HepG2 (cell line): ENCODE measurements around the gene FNIP2. TPM values are rescaled to one million over a fixed set of nuclear protein-coding genes. Genes with fewer than 3 reads are reported as not detected.

Experiments
- ATAC-seq: fragments of 200-7000 bp; cut with Tn5 transposase; 3 replicates; pipeline ENCODE4 v1.9.1; 2020; ENCODE audit warnings: mild to moderate bottlenecking, moderate library complexity
- BruUV-seq: library from RNA; stranded (reverse); fragments of 400-500 nt; replicated peaks from 2 replicates; lab custom pipeline; 2021; lab: Mats Ljungman, UMichigan
- CTCF ChIA-PET: fragments of 300-600 bp; formaldehyde crosslinking; extraction: SDS; loops from one replicate; lab custom pipeline; 2021; ENCODE audit warnings: low total read pairs, inconsistent platforms, low intra/inter-chr PET ratio; lab: Yijun Ruan, JAX
- POLR2A ChIA-PET: fragments of 350-600 bp; sonication (Branson Sonifier 250); formaldehyde crosslinking; loops from one replicate; lab custom pipeline; 2020; ENCODE audit warnings: antibody characterized with exemption, inconsistent platforms; lab: Yijun Ruan, JAX
- DNase-seq: peaks from one replicate; pipeline ENCODE4 v3.0.0-alpha.2; 2015; ENCODE audit warnings: low spot score
- FAIRE-seq: peaks from 3 replicates; lab custom pipeline; 2011; peaks lifted over from hg19 to GRCh38; lab: Jason Lieb, UNC
- H2AFZ ChIP-seq: one replicate; pipeline ENCODE4 v1.6.1; 2011; ENCODE audit warnings: low read length, inconsistent platforms
- H3K27ac ChIP-seq: fragments of 300-600 bp; 3 replicates; pipeline ENCODE4 v1.8.0; 2011; ENCODE audit warnings: mixed run types, mild to moderate bottlenecking, mixed read lengths, low read length, inconsistent platforms; ENCODE audit not compliant: insufficient read depth; ENCODE audit errors: extremely low read length
- H3K27me3 ChIP-seq, 2 experiments: fragments of 200-600 bp in 1 of 2; 2 replicates in 1 of 2; 3 replicates in 1 of 2; pipeline versions ENCODE4 v1.6.0 to v1.8.0; 2011; ENCODE audit warnings: low read length in 2 of 2, mild to moderate bottlenecking in 2 of 2, moderate library complexity in 2 of 2, inconsistent platforms in 1 of 2; ENCODE audit not compliant: insufficient read depth in 2 of 2, control insufficient read depth in 1 of 2
- H3K36me3 ChIP-seq, 2 experiments: fragments of 200-600 bp in 1 of 2; replicated peaks in 1 of 2; 2 replicates in 1 of 2; 3 replicates in 1 of 2; pipeline versions ENCODE4 v1.5.1 to v1.8.0; 2011; ENCODE audit warnings: low read length in 2 of 2, inconsistent platforms in 1 of 2; ENCODE audit not compliant: insufficient read depth in 2 of 2, control insufficient read depth in 1 of 2
- H3K4me1 ChIP-seq: 2 replicates; pipeline ENCODE4 v1.5.1; 2012; ENCODE audit warnings: low read length, inconsistent platforms; ENCODE audit not compliant: insufficient read depth
- H3K4me2 ChIP-seq: 2 replicates; pipeline ENCODE4 v1.6.0; 2011; ENCODE audit warnings: low read depth, low read length, inconsistent platforms
- H3K4me3 ChIP-seq, 3 experiments: fragments of 200-600 bp in 1 of 3; sonication (generic), shearing (Covaris generic) in 1 of 3; replicated peaks in 1 of 3; 2 replicates each; pipeline ENCODE4 v1.5.1; 2011 to 2016; ENCODE audit warnings: low read length in 3 of 3, inconsistent platforms in 2 of 3, low read depth in 2 of 3, mild to moderate bottlenecking in 2 of 3, control low read depth in 1 of 3, mixed read lengths in 1 of 3; ENCODE audit not compliant: insufficient read depth in 1 of 3
- H3K79me2 ChIP-seq: one replicate; pipeline ENCODE4 v1.6.1; 2011; ENCODE audit warnings: low read length, inconsistent platforms; ENCODE audit not compliant: insufficient read depth
- H3K9ac ChIP-seq: 2 replicates; pipeline ENCODE4 v1.6.0; 2011; ENCODE audit warnings: mild to moderate bottlenecking, low read depth, low read length, inconsistent platforms; ENCODE audit not compliant: insufficient read depth
- H3K9me3 ChIP-seq: 2 replicates; pipeline ENCODE4 v1.5.1; 2012; ENCODE audit warnings: mild to moderate bottlenecking, low read length
- H4K20me1 ChIP-seq: 2 replicates; pipeline ENCODE4 v1.6.0; 2011; ENCODE audit warnings: inconsistent platforms, mild to moderate bottlenecking, low read length, moderate library complexity; ENCODE audit not compliant: insufficient read depth
- AGO1 ChIP-seq: fragments of 200-400 bp; formaldehyde crosslinking; IDR thresholded peaks from 2 replicates; pipeline ENCODE4 v1.6.1; 2017; ENCODE audit warnings: mild to moderate bottlenecking, low read depth, low read length, moderate library complexity; ENCODE audit not compliant: poor library complexity, severe bottlenecking
- RARG ChIP-seq: sonication (generic); formaldehyde crosslinking; IDR thresholded peaks from 2 replicates; pipeline ENCODE4 v1.4.0; 2020; ENCODE audit warnings: low read depth, mild to moderate bottlenecking, missing genetic modification reagents
- SKI ChIP-seq: fragments of 450-650 bp; IDR thresholded peaks from one replicate; pipeline ENCODE4 v1.6.1; 2018; ENCODE audit warnings: mild to moderate bottlenecking; ENCODE audit not compliant: partially characterized antibody
- ZNF143 ChIP-seq: sonication (generic); formaldehyde crosslinking; IDR thresholded peaks from 2 replicates; pipeline ENCODE4 v1.4.0; 2020; ENCODE audit warnings: missing genetic modification reagents
- ZNF274 ChIP-seq: sonication (generic); formaldehyde crosslinking; IDR thresholded peaks from 2 replicates; pipeline ENCODE4 v1.5.1; 2020; ENCODE audit warnings: mild to moderate bottlenecking, missing genetic modification reagents
- ZNF510 ChIP-seq: sonication (generic); formaldehyde crosslinking; IDR thresholded peaks from 2 replicates; pipeline ENCODE4 v1.4.0; 2020; ENCODE audit warnings: low read depth, mild to moderate bottlenecking, missing genetic modification reagents
- ZNF557 ChIP-seq: sonication (generic); formaldehyde crosslinking; IDR thresholded peaks from 2 replicates; pipeline ENCODE4 v1.4.0; 2020; ENCODE audit warnings: missing genetic modification reagents
- WGBS: methylation state at CpG from one replicate; pipeline ENCODE4 v1.1.6; 2017; ENCODE audit warnings: low lambda C conversion rate; 5-methylcytosine and 5-hydroxymethylcytosine counted together
- in situ Hi-C: cut with HindIII; loops from 2 replicates; pipeline ENCODE4 v1.10.0; 2017; ENCODE audit warnings: low pct_unique_long_range_greater_than_20kb; ENCODE audit not compliant: extremely low pct_ligation_motif_present
- intact Hi-C: fragments of 100-400 bp; cut with micrococcal nuclease; formaldehyde crosslinking; loops from one replicate; pipeline ENCODE4 v1.10.0; 2022; ENCODE audit not compliant: unreplicated experiment
- polyA plus RNA-seq, 8 experiments: library from polyadenylated mRNA; depleted of rRNA in 3 of 8; stranded (reverse) in 7 of 8; unstranded in 1 of 8; fragments of >200 nt; fragmentation: Illumina TruSeq in 4 of 8; extraction: Trizol in 4 of 8; gene quantifications; 2 replicates each; pipeline versions ENCODE4 v1.2.1 to v1.2.3, GENCODE V29; 2011 to 2016; ENCODE audit warnings: low read depth in 4 of 8, missing spikeins in 1 of 8, mixed read lengths in 1 of 8; ENCODE audit not compliant: insufficient read depth in 1 of 8
- total RNA-seq, 5 experiments: library from RNA; depleted of rRNA; stranded (reverse); fragments of >200 nt; fragmentation: Illumina TruSeq; extraction: Trizol; gene quantifications; 2 replicates each; pipeline ENCODE4 v1.2.3, GENCODE V29; 2016; ENCODE audit warnings: low read depth in 1 of 5
- TF ChIP-seq, protein P1 (sequence below): sonication (generic); formaldehyde crosslinking; IDR thresholded peaks from 2 replicates; pipeline ENCODE4 v1.5.0; 2020; ENCODE audit warnings: missing genetic modification reagents
- TF ChIP-seq, protein P2 (sequence below): sonication (generic); formaldehyde crosslinking; conservative IDR thresholded peaks from 2 replicates; pipeline ENCODE4 v1.5.0; 2020; ENCODE audit warnings: missing genetic modification reagents
- TF ChIP-seq, protein P3 (sequence below): sonication (generic); formaldehyde crosslinking; IDR thresholded peaks from 2 replicates; pipeline ENCODE4 v1.5.0; 2020; ENCODE audit warnings: missing genetic modification reagents
- TF ChIP-seq, protein P4 (sequence below): sonication (generic); formaldehyde crosslinking; conservative IDR thresholded peaks from 2 replicates; pipeline ENCODE4 v1.8.0; 2022; ENCODE audit warnings: mild to moderate bottlenecking, moderate library complexity, missing genetic modification reagents
- TF ChIP-seq, protein P5 (sequence below): sonication (generic); formaldehyde crosslinking; IDR thresholded peaks from 2 replicates; pipeline ENCODE4 v1.5.0; 2020; ENCODE audit warnings: mild to moderate bottlenecking, missing genetic modification reagents
- TF ChIP-seq, protein P6 (sequence below): sonication (generic); formaldehyde crosslinking; IDR thresholded peaks from 2 replicates; pipeline ENCODE4 v1.5.0; 2020; ENCODE audit warnings: missing genetic modification reagents, mild to moderate bottlenecking, borderline replicate concordance

FNIP2 gene
- total and polyA plus RNA-seq, 2 of the 13 experiments (the other 11 are each of a cell fraction or from before 2014, with no cell fraction given) = 15.5 to 21.0 TPM

DNA sequence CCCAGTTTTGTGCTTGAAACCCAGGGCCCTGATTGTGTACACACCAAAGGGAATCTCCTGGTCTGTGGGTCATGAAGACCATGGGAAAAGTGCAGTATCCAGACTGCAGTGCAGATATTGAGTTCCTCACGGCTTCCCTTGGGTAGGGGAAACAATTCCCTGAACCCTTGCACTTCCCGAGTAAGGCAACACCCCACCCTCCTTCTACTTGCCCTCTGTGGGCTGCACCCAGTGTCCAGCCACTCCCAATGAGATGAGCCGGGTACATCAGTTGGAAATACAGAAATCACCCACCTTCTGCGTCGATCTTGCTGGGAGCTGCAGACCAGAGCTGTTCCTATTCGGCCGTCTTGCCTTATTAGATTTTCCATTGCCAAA, 134.2 kb downstream of the FNIP2 start:
- H3K27me3 ChIP-seq = no peaks in the 10 kb centered on the region
- H3K9ac ChIP-seq = no peak overlapping the region
- intact Hi-C loops (loop anchor here (10.0 kb wide), 1 partner anchor 202 kb away; the partner anchor contains the start of gene RAPGEF2), in situ Hi-C loops (no loop called here)
- no peaks in the 10 kb centered on the region; the same call in 1 of the 2 replicates for H4K20me1 ChIP-seq
- BruUV-seq = no TSS peak
- ChIA-PET CTCF (no interaction called here), POLR2A (no interaction called here)
- no peak overlapping the region for H3K4me3 ChIP-seq
- H3K79me2 ChIP-seq = no peaks in the 10 kb centered on the region
- ATAC-seq = peak; percentile 49; the same call in 2 of the 3 replicates
- 94% methylated on average over 7 of the region's 7 CpGs for WGBS
- no peak for DNase-seq
- no peaks in the 10 kb centered on the region for H3K9me3 ChIP-seq
- H3K27ac ChIP-seq = peak overlapping the region; percentile 62
- H3K36me3 ChIP-seq = peaks cover 3 to 10% of the 10 kb centered on the region in 2 experiments; a peak in 4 of 5 replicates
- H2AFZ ChIP-seq = no peak overlapping the region
- peak overlapping the region; percentile 37; the same call in 1 of the 2 replicates for H3K4me2 ChIP-seq
- peaks cover 53% of the 10 kb centered on the region for H3K4me1 ChIP-seq
- no peak for FAIRE-seq
- TF ChIP-seq AGO1 (no peak), ZNF274 (CRISPR knock-in tag) (0 out of 2 replicates have a peak, but pooled peaks have one; percentile 2), RARG (CRISPR knock-in tag) (no peak), SKI (no peak), ZNF510 (CRISPR knock-in tag) (no peak), ZNF143 (CRISPR knock-in tag) (no peak), ZNF557 (CRISPR knock-in tag) (no peak)
- TF ChIP-seq, protein P1, sequence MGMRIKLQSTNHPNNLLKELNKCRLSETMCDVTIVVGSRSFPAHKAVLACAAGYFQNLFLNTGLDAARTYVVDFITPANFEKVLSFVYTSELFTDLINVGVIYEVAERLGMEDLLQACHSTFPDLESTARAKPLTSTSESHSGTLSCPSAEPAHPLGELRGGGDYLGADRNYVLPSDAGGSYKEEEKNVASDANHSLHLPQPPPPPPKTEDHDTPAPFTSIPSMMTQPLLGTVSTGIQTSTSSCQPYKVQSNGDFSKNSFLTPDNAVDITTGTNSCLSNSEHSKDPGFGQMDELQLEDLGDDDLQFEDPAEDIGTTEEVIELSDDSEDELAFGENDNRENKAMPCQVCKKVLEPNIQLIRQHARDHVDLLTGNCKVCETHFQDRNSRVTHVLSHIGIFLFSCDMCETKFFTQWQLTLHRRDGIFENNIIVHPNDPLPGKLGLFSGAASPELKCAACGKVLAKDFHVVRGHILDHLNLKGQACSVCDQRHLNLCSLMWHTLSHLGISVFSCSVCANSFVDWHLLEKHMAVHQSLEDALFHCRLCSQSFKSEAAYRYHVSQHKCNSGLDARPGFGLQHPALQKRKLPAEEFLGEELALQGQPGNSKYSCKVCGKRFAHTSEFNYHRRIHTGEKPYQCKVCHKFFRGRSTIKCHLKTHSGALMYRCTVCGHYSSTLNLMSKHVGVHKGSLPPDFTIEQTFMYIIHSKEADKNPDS (CRISPR knock-in tag) = no peak
- TF ChIP-seq, protein P2, sequence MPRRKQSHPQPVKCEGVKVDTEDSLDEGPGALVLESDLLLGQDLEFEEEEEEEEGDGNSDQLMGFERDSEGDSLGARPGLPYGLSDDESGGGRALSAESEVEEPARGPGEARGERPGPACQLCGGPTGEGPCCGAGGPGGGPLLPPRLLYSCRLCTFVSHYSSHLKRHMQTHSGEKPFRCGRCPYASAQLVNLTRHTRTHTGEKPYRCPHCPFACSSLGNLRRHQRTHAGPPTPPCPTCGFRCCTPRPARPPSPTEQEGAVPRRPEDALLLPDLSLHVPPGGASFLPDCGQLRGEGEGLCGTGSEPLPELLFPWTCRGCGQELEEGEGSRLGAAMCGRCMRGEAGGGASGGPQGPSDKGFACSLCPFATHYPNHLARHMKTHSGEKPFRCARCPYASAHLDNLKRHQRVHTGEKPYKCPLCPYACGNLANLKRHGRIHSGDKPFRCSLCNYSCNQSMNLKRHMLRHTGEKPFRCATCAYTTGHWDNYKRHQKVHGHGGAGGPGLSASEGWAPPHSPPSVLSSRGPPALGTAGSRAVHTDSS = no peak
- TF ChIP-seq, protein P3, sequence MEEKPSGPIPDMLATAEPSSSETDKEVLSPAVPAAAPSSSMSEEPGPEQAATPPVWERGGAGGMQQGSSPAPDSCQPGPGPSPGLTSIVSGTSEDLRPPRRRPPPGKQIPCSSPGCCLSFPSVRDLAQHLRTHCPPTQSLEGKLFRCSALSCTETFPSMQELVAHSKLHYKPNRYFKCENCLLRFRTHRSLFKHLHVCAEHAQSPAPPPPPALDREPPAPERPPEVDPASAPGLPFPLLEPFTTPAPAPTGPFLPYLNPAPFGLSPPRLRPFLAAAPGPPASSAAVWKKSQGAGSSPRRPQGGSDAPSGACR = 0 out of 2 replicates have a peak, but pooled peaks have one; percentile 16
- TF ChIP-seq, protein P4, sequence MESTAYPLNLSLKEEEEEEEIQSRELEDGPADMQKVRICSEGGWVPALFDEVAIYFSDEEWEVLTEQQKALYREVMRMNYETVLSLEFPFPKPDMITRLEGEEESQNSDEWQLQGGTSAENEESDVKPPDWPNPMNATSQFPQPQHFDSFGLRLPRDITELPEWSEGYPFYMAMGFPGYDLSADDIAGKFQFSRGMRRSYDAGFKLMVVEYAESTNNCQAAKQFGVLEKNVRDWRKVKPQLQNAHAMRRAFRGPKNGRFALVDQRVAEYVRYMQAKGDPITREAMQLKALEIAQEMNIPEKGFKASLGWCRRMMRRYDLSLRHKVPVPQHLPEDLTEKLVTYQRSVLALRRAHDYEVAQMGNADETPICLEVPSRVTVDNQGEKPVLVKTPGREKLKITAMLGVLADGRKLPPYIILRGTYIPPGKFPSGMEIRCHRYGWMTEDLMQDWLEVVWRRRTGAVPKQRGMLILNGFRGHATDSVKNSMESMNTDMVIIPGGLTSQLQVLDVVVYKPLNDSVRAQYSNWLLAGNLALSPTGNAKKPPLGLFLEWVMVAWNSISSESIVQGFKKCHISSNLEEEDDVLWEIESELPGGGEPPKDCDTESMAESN (CRISPR knock-in tag) = no peak
- TF ChIP-seq, protein P5, sequence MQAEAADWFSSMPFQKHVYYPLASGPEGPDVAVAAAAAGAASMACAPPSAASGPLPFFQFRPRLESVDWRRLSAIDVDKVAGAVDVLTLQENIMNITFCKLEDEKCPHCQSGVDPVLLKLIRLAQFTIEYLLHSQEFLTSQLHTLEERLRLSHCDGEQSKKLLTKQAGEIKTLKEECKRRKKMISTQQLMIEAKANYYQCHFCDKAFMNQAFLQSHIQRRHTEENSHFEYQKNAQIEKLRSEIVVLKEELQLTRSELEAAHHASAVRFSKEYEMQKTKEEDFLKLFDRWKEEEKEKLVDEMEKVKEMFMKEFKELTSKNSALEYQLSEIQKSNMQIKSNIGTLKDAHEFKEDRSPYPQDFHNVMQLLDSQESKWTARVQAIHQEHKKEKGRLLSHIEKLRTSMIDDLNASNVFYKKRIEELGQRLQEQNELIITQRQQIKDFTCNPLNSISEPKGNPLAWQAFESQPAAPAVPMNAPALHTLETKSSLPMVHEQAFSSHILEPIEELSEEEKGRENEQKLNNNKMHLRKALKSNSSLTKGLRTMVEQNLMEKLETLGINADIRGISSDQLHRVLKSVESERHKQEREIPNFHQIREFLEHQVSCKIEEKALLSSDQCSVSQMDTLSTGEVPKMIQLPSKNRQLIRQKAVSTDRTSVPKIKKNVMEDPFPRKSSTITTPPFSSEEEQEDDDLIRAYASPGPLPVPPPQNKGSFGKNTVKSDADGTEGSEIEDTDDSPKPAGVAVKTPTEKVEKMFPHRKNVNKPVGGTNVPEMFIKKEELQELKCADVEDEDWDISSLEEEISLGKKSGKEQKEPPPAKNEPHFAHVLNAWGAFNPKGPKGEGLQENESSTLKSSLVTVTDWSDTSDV = no peak
- TF ChIP-seq, protein P6, sequence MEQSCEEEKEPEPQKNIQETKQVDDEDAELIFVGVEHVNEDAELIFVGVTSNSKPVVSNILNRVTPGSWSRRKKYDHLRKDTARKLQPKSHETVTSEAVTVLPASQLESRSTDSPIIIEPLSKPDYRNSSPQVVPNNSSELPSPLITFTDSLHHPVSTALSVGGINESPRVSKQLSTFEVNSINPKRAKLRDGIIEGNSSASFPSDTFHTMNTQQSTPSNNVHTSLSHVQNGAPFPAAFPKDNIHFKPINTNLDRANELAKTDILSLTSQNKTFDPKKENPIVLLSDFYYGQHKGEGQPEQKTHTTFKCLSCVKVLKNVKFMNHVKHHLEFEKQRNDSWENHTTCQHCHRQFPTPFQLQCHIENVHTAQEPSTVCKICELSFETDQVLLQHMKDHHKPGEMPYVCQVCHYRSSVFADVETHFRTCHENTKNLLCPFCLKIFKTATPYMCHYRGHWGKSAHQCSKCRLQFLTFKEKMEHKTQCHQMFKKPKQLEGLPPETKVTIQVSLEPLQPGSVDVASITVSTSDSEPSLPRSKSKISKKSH (CRISPR knock-in tag) = peak; percentile 28; the same call in 1 of the 2 replicates
